Testis (tissue), 2 donors: ENCODE measurements around the gene XKR7.

ENCODE experiments used
- POLR2A ChIP-seq: fragments of 450-650 bp; IDR thresholded peaks from one replicate; pipeline ENCODE4 v1.6.1; 2017; ENCODE audit warnings: antibody characterized with exemption, mild to moderate bottlenecking, moderate library complexity
- TF ChIP-seq, protein P1 (sequence below), 3 experiments: fragments of 450-650 bp in 2 of 3; fragments of 200-600 bp in 1 of 3; sonication (generic) in 1 of 3; IDR thresholded peaks; one replicate each; pipeline ENCODE4 v1.5.1; 2016 to 2019; ENCODE audit warnings: antibody characterized with exemption in 3 of 3, mild to moderate bottlenecking in 2 of 3, moderate library complexity in 1 of 3

DNA sequence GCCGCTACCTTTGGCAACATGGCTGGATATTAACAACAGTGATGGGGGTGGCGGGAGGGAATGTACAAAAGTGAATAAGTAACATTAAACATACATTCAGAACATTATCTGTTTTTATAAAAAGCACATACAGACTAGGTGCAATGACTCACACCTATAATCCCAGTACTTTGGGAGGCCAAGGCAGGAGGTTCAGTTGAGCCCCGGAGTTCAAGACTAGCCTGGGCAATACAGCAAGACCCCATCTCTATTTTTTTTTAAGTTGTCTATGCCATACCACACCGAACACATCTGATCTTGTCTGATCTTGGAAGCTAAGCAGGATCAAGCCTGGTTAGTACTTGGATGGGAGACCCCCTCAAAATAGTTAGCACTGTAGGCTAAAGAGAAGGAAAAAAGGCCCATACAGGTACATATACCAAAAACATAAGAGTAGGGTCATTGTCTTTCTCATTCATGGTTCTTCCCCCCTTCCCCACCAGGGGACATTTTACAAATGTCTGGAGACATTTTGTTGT is 82.4 kb downstream of the XKR7 start:
- TF ChIP-seq, protein P1, sequence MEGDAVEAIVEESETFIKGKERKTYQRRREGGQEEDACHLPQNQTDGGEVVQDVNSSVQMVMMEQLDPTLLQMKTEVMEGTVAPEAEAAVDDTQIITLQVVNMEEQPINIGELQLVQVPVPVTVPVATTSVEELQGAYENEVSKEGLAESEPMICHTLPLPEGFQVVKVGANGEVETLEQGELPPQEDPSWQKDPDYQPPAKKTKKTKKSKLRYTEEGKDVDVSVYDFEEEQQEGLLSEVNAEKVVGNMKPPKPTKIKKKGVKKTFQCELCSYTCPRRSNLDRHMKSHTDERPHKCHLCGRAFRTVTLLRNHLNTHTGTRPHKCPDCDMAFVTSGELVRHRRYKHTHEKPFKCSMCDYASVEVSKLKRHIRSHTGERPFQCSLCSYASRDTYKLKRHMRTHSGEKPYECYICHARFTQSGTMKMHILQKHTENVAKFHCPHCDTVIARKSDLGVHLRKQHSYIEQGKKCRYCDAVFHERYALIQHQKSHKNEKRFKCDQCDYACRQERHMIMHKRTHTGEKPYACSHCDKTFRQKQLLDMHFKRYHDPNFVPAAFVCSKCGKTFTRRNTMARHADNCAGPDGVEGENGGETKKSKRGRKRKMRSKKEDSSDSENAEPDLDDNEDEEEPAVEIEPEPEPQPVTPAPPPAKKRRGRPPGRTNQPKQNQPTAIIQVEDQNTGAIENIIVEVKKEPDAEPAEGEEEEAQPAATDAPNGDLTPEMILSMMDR (IDR thresholded peaks at IDR 0.05) = no peak
- TF ChIP-seq POLR2A = no peak
